Measurements from ENCODE around the gene TNNT1.

- TF ChIP-seq POLR2A (IDR thresholded peaks at IDR 0.05; ENCODE audit: low read length) (no peak), GATA1 (IDR thresholded peaks at IDR 0.05; ENCODE audit: low read depth, low read length) (no peak)
These were observed 64.6 kb downstream of the TNNT1 start for GRCh38 chr19:55084416-55084815.
